HG03439 (cell line): ENCODE data around the gene KIR2DL4.
"Not testable (repeated sequence)": the region's sequence is repeated elsewhere in the genome, so short reads cannot be mapped to it uniquely, and the experiment has no call there.

Experiments used
- ATAC-seq: cut with Tn5 transposase; IDR thresholded peaks from one replicate; pipeline ENCODE4 v1.9.1; 2021; ENCODE audit warnings: mild to moderate bottlenecking, moderate library complexity; ENCODE audit not compliant: unreplicated experiment

The KIR2DL4 gene

GRCh38 chr19:54803410-54803809 is at the start of gene KIR2DL4:
TSS of gene KIR2DL4 (plus strand) at chr19:54803610. CDS start at chr19:54803652, 42 bp downstream.
- no peak for ATAC-seq

- not testable (repeated sequence) for ATAC-seq
Measured at GRCh38 chr19:54756204-54757110, 47.0 kb upstream of the KIR2DL4 start.

GRCh38 chr19:54758577-54758976 is 44.8 kb upstream of the KIR2DL4 start:
- not testable (repeated sequence) for ATAC-seq

GRCh38 chr19:54764219-54764618 is 39.2 kb upstream of the KIR2DL4 start:
- ATAC-seq, result not testable (repeated sequence)

GRCh38 chr19:54766464-54766863 is 36.9 kb upstream of the KIR2DL4 start:
- ATAC-seq, result not testable (repeated sequence)

GRCh38 chr19:54769646-54770045 is 33.8 kb upstream of the KIR2DL4 start, which contains the start of gene KIR2DL1:
TSS of gene KIR2DL1 (plus strand) at chr19:54769793. CDS start at chr19:54769851, 58 bp downstream.
- not testable (repeated sequence) for ATAC-seq

GRCh38 chr19:54770511-54770910 is 32.9 kb upstream of the KIR2DL4 start:
- ATAC-seq, result not testable (repeated sequence)

GRCh38 chr19:54771018-54771960 is 32.1 kb upstream of the KIR2DL4 start:
- ATAC-seq, result not testable (repeated sequence)

- ATAC-seq, result not testable (repeated sequence)
Measured at GRCh38 chr19:54772666-54773065, 30.7 kb upstream of the KIR2DL4 start.

GRCh38 chr19:54775095-54775815 is 28.2 kb upstream of the KIR2DL4 start:
- not testable (repeated sequence) for ATAC-seq

GRCh38 chr19:54775830-54776229 is 27.6 kb upstream of the KIR2DL4 start:
- not testable (repeated sequence) for ATAC-seq

GRCh38 chr19:54777851-54778250 is 25.6 kb upstream of the KIR2DL4 start:
- ATAC-seq, result not testable (repeated sequence)

- ATAC-seq, result not testable (repeated sequence)
Measured at GRCh38 chr19:54778896-54779295, 24.5 kb upstream of the KIR2DL4 start.

- ATAC-seq, result not testable (repeated sequence)
Measured at GRCh38 chr19:54782916-54783315, 20.5 kb upstream of the KIR2DL4 start.

- ATAC-seq, result not testable (repeated sequence)
Measured at GRCh38 chr19:54786091-54786723, 17.2 kb upstream of the KIR2DL4 start.

- not testable (repeated sequence) for ATAC-seq
Measured at GRCh38 chr19:54788154-54788553, 15.3 kb upstream of the KIR2DL4 start.

- ATAC-seq, result no peak
Measured at GRCh38 chr19:54790711-54791110, 12.7 kb upstream of the KIR2DL4 start.

GRCh38 chr19:54791476-54791875 is 11.9 kb upstream of the KIR2DL4 start:
- ATAC-seq, result no peak

GRCh38 chr19:54792814-54793213 is 10.6 kb upstream of the KIR2DL4 start:
- no peak for ATAC-seq

- ATAC-seq, result no peak
Measured at GRCh38 chr19:54795758-54796157, 7.7 kb upstream of the KIR2DL4 start.
